Right cardiac atrium (tissue), 5 donors: ENCODE measurements around the gene PPFIA1. TPM values are rescaled to one million over a fixed set of nuclear protein-coding genes. Genes with fewer than 3 reads are reported as not detected.
"Not testable (repeated sequence)": the region's sequence is repeated elsewhere in the genome, so short reads cannot be mapped to it uniquely, and the experiment has no call there.

ENCODE experiments used
- ATAC-seq, 2 donors: fragments of 200-7000 bp; cut with Tn5 transposase; one replicate each; pipeline versions ENCODE4 v1.8.0 to v1.9.1; 2020; ENCODE audit warnings: moderate library complexity in 2 of 2, mild to moderate bottlenecking in 1 of 2
- DNase-seq, 3 donors: peaks; one replicate each; pipeline ENCODE4 v3.0.0-alpha.2; 2020
- H3K27ac ChIP-seq: one replicate; pipeline ENCODE4 v1.5.1; 2013; ENCODE audit warnings: mild to moderate bottlenecking, low read length, control low read depth, moderate library complexity
- H3K27me3 ChIP-seq: one replicate; pipeline ENCODE4 v1.6.1; 2013; ENCODE audit not compliant: control insufficient read depth, insufficient read depth
- H3K4me1 ChIP-seq: one replicate; pipeline ENCODE4 v1.6.1; 2013; ENCODE audit warnings: low read length; ENCODE audit not compliant: control insufficient read depth, insufficient read depth
- H3K4me3 ChIP-seq: one replicate; pipeline ENCODE4 v1.5.1; 2013; ENCODE audit warnings: low read length, control low read depth
- H3K9me3 ChIP-seq: one replicate; pipeline ENCODE4 v1.6.1; 2013; ENCODE audit warnings: low read length; ENCODE audit not compliant: control insufficient read depth
- WGBS: extraction: QIAGEN DNeasy Blood & Tissue Kit; methylation state at CpG from one replicate; pipeline ENCODE4 v1.1.7; 2013; 5-methylcytosine and 5-hydroxymethylcytosine counted together
- intact Hi-C, 4 donors: fragments of 100-400 bp; cut with DNase I; formaldehyde crosslinking; loops; one replicate each; pipeline versions ENCODE4 v1.11.0 to v1.14.0; 2022 to 2023
- polyA plus RNA-seq: library from polyadenylated mRNA; stranded (reverse); fragments of 200-250 nt; gene quantifications from one replicate; pipeline ENCODE4 v1.2.3, GENCODE V29; 2013
- total RNA-seq, 4 donors: library from RNA; stranded (reverse); fragmentation: NEBNext Ultra II Directional; extraction: Animal tissue kit (Norgen Biotek cat#: 25700); gene quantifications; one replicate each; pipeline ENCODE4 v1.2.1, GENCODE V29; 2021
- donor health status: healthy with polysubstance abuse.
- donor health status: DM: no; HTN: yes; CAD: no.
- donor health status: DM: no; HTN: no; CAD: no.
- donor health status: DM: no; HTN: yes; CAD: no; lungs with severe emphysema.
- donor health status: DM: yes; HTN: yes; CAD: no.

The PPFIA1 gene
- total and polyA plus RNA-seq, 5 donors, result 16.2 to 44.9 (median 37.7) TPM

DNA sequence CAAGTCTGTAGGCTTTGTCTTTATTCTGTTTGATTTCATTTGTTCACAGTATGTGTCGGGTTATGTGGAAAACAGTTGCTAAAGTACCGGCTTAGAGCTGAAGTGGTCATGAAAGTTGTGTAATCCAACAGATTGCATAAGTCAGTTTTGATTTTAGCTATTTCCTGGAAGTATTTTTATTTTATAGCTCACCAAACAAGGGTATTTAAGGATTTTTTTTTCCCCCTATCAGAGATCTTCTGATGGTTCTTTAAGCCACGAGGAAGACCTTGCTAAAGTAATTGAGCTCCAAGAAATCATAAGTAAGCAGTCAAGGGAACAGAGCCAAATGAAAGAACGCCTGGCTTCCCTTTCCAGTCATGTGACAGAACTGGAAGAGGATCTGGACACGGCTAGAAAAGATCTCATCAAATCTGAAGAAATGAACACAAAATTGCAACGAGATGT, 55.9 kb downstream of the PPFIA1 start:
- 40% methylated on average over 6 of the region's 6 CpGs for WGBS

GRCh38 chr11:70326833-70327232, 56.3 kb downstream of the PPFIA1 start:
- intact Hi-C loops, result no loop called here
- ATAC-seq (peak in 1 of 2 donors; percentile 23), DNase-seq (no peak)
- Histone ChIP-seq H3K27me3 (no peaks in the 10 kb centered on the region), H3K4me1 (peaks cover 1% of the 10 kb centered on the region), H3K9me3 (no peaks in the 10 kb centered on the region), H3K4me3 (no peak overlapping the region), H3K27ac (peak overlapping the region; percentile 40)
- WGBS, result 70% methylated on average over 2 of the region's 2 CpGs

More for the DNA sequence above, 55.9 kb downstream of the PPFIA1 start:
- no peaks in the 10 kb centered on the region for H3K9me3 ChIP-seq
- peak overlapping the region; percentile 7 for H3K27ac ChIP-seq
- DNase-seq, result no peak
- H3K4me1 ChIP-seq, result peaks cover 1% of the 10 kb centered on the region
- H3K4me3 ChIP-seq, result no peak overlapping the region
- ATAC-seq, result peak; percentile 84 to 87
- intact Hi-C loops, result no loop called here
- H3K27me3 ChIP-seq, result no peaks in the 10 kb centered on the region

GRCh38 chr11:70327717-70328116, 57.2 kb downstream of the PPFIA1 start:
- Histone ChIP-seq H3K27me3 (no peaks in the 10 kb centered on the region), H3K4me1 (peaks cover 1% of the 10 kb centered on the region), H3K4me3 (no peak overlapping the region), H3K27ac (no peak overlapping the region), H3K9me3 (no peaks in the 10 kb centered on the region)
- ATAC-seq (no peak), DNase-seq (no peak)
- 95% methylated on average over 10 of the region's 10 CpGs for WGBS
- intact Hi-C loops, result no loop called here

- intact Hi-C loops, result no loop called here
- no peaks in the 10 kb centered on the region for H3K27me3 ChIP-seq
- H3K4me1 ChIP-seq, result peaks cover 1% of the 10 kb centered on the region
- ATAC-seq (no peak), DNase-seq (no peak)
- no peak overlapping the region for H3K27ac ChIP-seq
- 92% methylated on average over 4 of the region's 4 CpGs for WGBS
- no peak overlapping the region for H3K4me3 ChIP-seq
- no peaks in the 10 kb centered on the region for H3K9me3 ChIP-seq
Observed at GRCh38 chr11:70328556-70328955, 58.1 kb downstream of the PPFIA1 start.

GRCh38 chr11:70331320-70331843, 60.9 kb downstream of the PPFIA1 start:
- H3K9me3 ChIP-seq, ATAC-seq, H3K27me3 ChIP-seq, intact Hi-C loops, DNase-seq, H3K27ac ChIP-seq, H3K4me1 ChIP-seq, H3K4me3 ChIP-seq: not testable (repeated sequence)
- 93% methylated on average over 5 of the region's 5 CpGs for WGBS

DNA sequence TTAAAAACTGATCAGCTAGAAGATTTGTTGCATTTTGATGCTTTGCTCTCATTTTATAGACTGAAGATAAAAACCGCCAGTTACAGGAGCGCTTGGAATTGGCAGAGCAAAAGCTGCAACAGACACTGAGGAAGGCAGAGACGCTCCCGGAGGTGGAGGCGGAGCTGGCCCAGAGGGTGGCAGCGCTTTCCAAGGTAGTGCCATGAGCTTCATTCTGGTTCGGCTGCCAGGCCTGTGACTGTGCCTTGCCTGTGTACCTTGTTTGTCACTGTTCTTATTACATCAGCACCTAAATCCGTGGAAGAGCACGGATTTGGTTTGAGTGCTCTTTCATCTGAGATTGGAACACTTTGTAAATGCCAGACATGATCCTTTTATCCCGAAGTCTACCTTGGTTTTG, 61.4 kb downstream of the PPFIA1 start:
- Histone ChIP-seq H3K9me3 (no peaks in the 10 kb centered on the region), H3K4me3 (no peak overlapping the region), H3K27me3 (no peaks in the 10 kb centered on the region), H3K4me1 (no peaks in the 10 kb centered on the region), H3K27ac (no peak overlapping the region)
- 95% methylated on average over 10 of the region's 10 CpGs for WGBS
- intact Hi-C loops, result no loop called here
- ATAC-seq (no peak), DNase-seq (no peak)

- ATAC-seq, result no peak
- no peaks in the 10 kb centered on the region for H3K9me3 ChIP-seq
- H3K4me1 ChIP-seq, result no peaks in the 10 kb centered on the region
Observed at GRCh38 chr11:70332567-70332966, 62.1 kb downstream of the PPFIA1 start.

GRCh38 chr11:70333261-70333660, 62.8 kb downstream of the PPFIA1 start:
- ATAC-seq, result peak in 1 of 2 donors; percentile 17
- no peak overlapping the region for H3K4me3 ChIP-seq
- H3K27me3 ChIP-seq, result no peaks in the 10 kb centered on the region
- intact Hi-C loops, result no loop called here
- no peak overlapping the region for H3K27ac ChIP-seq
- no peak for DNase-seq
- no peaks in the 10 kb centered on the region for H3K4me1 ChIP-seq
- WGBS, result 79% methylated on average over 13 of the region's 13 CpGs
- H3K9me3 ChIP-seq, result no peaks in the 10 kb centered on the region

More at GRCh38 chr11:70332567-70332966, 62.1 kb downstream of the PPFIA1 start:
- Histone ChIP-seq H3K4me3 (no peak overlapping the region), H3K27ac (no peak overlapping the region), H3K27me3 (no peaks in the 10 kb centered on the region)
- intact Hi-C loops, result no loop called here
- 95% methylated on average over 7 of the region's 7 CpGs for WGBS
- DNase-seq, result no peak

GRCh38 chr11:70334351-70334995, 64.0 kb downstream of the PPFIA1 start:
- 93% methylated on average over 16 of the region's 16 CpGs for WGBS
- intact Hi-C loops, result no loop called here
- ATAC-seq (no peak), DNase-seq (no peak)
- Histone ChIP-seq H3K27me3 (no peaks in the 10 kb centered on the region), H3K9me3 (no peaks in the 10 kb centered on the region), H3K4me1 (no peaks in the 10 kb centered on the region), H3K27ac (no peak overlapping the region), H3K4me3 (no peak overlapping the region)

DNA sequence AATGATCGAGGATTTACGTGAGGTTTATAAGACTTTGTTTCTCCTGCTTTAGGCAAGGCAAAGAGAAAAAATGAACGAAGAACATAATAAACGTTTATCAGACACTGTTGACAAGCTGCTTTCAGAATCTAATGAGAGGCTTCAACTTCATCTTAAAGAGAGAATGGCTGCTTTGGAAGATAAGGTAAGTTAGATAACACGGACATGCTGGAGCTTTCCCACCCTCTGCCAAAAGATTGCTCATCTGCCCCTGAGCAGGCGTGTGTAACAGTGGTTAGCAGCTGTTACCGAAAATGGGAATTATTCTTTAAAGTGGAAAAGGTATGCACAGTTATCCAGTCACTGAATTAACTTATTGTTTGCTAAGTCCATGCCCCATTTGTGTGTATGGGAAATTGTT, 65.0 kb downstream of the PPFIA1 start:
- H3K4me3 ChIP-seq, result no peak overlapping the region
- no peak for DNase-seq
- intact Hi-C loops, result no loop called here
- H3K27me3 ChIP-seq, result no peaks in the 10 kb centered on the region
- H3K27ac ChIP-seq, result no peak overlapping the region
- H3K9me3 ChIP-seq, result no peaks in the 10 kb centered on the region
- 62% methylated on average over 7 of the region's 7 CpGs for WGBS
- no peak for ATAC-seq
- H3K4me1 ChIP-seq, result no peaks in the 10 kb centered on the region

DNA sequence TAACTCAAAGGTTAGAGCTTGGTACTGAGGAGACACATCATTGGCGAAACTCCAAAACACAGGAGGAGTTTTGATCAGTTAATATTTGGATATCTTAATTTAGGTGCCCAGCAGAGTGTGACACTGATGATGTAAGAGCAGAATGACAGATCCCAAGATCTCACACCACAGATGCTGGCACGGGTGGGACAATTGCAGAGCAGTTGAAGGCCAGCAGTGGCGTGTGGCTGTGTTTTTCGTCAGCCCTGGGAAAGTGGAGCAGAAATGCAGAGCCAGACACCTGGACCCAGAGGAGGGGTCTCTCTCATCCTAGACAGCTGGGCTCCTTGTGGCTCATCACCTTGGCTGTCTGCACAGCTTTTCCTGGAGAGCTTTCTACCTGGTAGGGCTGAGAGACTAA, 68.1 kb downstream of the PPFIA1 start:
- H3K27me3 ChIP-seq, result no peaks in the 10 kb centered on the region
- H3K4me3 ChIP-seq, result no peak overlapping the region
- H3K4me1 ChIP-seq, result no peaks in the 10 kb centered on the region
- H3K27ac ChIP-seq, result no peak overlapping the region
- WGBS, result 75% methylated on average over 4 of the region's 4 CpGs
- intact Hi-C loops, result no loop called here
- H3K9me3 ChIP-seq, result no peaks in the 10 kb centered on the region
- DNase-seq (peak in 1 of 3 donors; percentile 56), ATAC-seq (peak; percentile 17 to 39)
